Measurements from ENCODE around the gene GMPPA.

GRCh38 chr2:219515874-219516629 is 17.4 kb downstream of the GMPPA start:
- TF ChIP-seq, protein P1, sequence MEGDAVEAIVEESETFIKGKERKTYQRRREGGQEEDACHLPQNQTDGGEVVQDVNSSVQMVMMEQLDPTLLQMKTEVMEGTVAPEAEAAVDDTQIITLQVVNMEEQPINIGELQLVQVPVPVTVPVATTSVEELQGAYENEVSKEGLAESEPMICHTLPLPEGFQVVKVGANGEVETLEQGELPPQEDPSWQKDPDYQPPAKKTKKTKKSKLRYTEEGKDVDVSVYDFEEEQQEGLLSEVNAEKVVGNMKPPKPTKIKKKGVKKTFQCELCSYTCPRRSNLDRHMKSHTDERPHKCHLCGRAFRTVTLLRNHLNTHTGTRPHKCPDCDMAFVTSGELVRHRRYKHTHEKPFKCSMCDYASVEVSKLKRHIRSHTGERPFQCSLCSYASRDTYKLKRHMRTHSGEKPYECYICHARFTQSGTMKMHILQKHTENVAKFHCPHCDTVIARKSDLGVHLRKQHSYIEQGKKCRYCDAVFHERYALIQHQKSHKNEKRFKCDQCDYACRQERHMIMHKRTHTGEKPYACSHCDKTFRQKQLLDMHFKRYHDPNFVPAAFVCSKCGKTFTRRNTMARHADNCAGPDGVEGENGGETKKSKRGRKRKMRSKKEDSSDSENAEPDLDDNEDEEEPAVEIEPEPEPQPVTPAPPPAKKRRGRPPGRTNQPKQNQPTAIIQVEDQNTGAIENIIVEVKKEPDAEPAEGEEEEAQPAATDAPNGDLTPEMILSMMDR (IDR thresholded peaks at IDR 0.05): no peak
- no peak for TF ChIP-seq POLR2A (IDR thresholded peaks at IDR 0.05)
- no peak for TF ChIP-seq POLR2AphosphoS5 (IDR thresholded peaks at IDR 0.05)
- TF ChIP-seq EP300 (IDR thresholded peaks at IDR 0.05): no peak

Data from stomach (tissue), 4 donors.